Colonic mucosa (tissue), 4 donors: ENCODE measurements around the gene MOGAT3. TPM values are rescaled to one million over a fixed set of nuclear protein-coding genes. Genes with fewer than 3 reads are reported as not detected.

Experiments used
- DNase-seq: peaks from one replicate; pipeline ENCODE4 v3.0.0-alpha.2; 2020
- H3K27ac ChIP-seq: fragments of 200-600 bp; one replicate; pipeline ENCODE4 v1.8.0; 2021
- H3K27me3 ChIP-seq: fragments of 200-600 bp; one replicate; pipeline ENCODE4 v1.8.0; 2021
- H3K36me3 ChIP-seq: fragments of 200-600 bp; one replicate; pipeline ENCODE4 v1.8.0; 2021
- H3K4me1 ChIP-seq: fragments of 200-600 bp; one replicate; pipeline ENCODE4 v1.8.0; 2021; ENCODE audit warnings: mild to moderate bottlenecking
- H3K4me3 ChIP-seq: fragments of 200-600 bp; one replicate; pipeline ENCODE4 v1.8.0; 2021
- H3K9ac ChIP-seq, 2 donors: one replicate each; pipeline ENCODE4 v1.7.0; 2013; ENCODE audit warnings: control low read depth in 2 of 2, low read depth in 2 of 2, low read length in 2 of 2
- H3K9me3 ChIP-seq: fragments of 200-600 bp; one replicate; pipeline ENCODE4 v1.8.0; 2021
- CTCF ChIP-seq: fragments of 200-600 bp; IDR thresholded peaks from one replicate; pipeline ENCODE4 v1.8.0; 2022; ENCODE audit warnings: antibody characterized with exemption, mild to moderate bottlenecking
- intact Hi-C: fragments of 100-400 bp; cut with DNase I; formaldehyde crosslinking; loops from one replicate; pipeline ENCODE4 v1.14.1; 2022
- total RNA-seq, 2 donors: library from RNA; stranded (reverse); fragmentation: NEBNext Ultra II Directional in 1 of 2; extraction: Animal tissue kit (Norgen Biotek cat#: 25700) in 1 of 2; gene quantifications; one replicate each; pipeline ENCODE4 v1.2.1, GENCODE V29; 2021
- donor health status: healthy.
- donor health status: DM: no; HTN: no; CAD: no.
- donor health status: DM: no; HTN: no; CAD: no.

The MOGAT3 gene
- total RNA-seq, 2 donors from 2014 or later: 33.2 to 47.7 TPM

GRCh38 chr7:101163279-101164070, 37.4 kb downstream of the MOGAT3 start:
- Histone ChIP-seq H3K36me3 (peaks cover 7% of the 10 kb centered on the region), H3K9me3 (no peaks in the 10 kb centered on the region), H3K9ac (no peak overlapping the region), H3K4me1 (peaks cover 14% of the 10 kb centered on the region), H3K27me3 (peaks cover 54% of the 10 kb centered on the region), H3K4me3 (peak overlapping the region; percentile 23), H3K27ac (no peak overlapping the region)
- intact Hi-C loops: no loop called here
- no peak for TF ChIP-seq CTCF
- peak; percentile 57 for DNase-seq

- H3K4me3 ChIP-seq: peak overlapping the region; percentile 23
- no peak for TF ChIP-seq CTCF
- no peak overlapping the region for H3K27ac ChIP-seq
- DNase-seq: peak; percentile 56
- peaks cover 46% of the 10 kb centered on the region for H3K27me3 ChIP-seq
- peaks cover 14% of the 10 kb centered on the region for H3K4me1 ChIP-seq
- no peaks in the 10 kb centered on the region for H3K9me3 ChIP-seq
- intact Hi-C loops: no loop called here
- no peak overlapping the region for H3K9ac ChIP-seq
- peaks cover 7% of the 10 kb centered on the region for H3K36me3 ChIP-seq
Observed at GRCh38 chr7:101162551-101163278, 38.1 kb downstream of the MOGAT3 start.

- peaks cover 38% of the 10 kb centered on the region for H3K27me3 ChIP-seq
- H3K27ac ChIP-seq: no peak overlapping the region
- H3K9ac ChIP-seq: no peak overlapping the region
- no peak for DNase-seq
- H3K4me1 ChIP-seq: peaks cover 14% of the 10 kb centered on the region
- H3K4me3 ChIP-seq: no peak overlapping the region
- H3K9me3 ChIP-seq: no peaks in the 10 kb centered on the region
- intact Hi-C loops: no loop called here
- no peak for TF ChIP-seq CTCF
- H3K36me3 ChIP-seq: peaks cover 7% of the 10 kb centered on the region
Observed at GRCh38 chr7:101161692-101162471, 39.0 kb downstream of the MOGAT3 start.

GRCh38 chr7:101160910-101161309, 39.9 kb downstream of the MOGAT3 start:
- Histone ChIP-seq H3K27ac (no peak overlapping the region), H3K36me3 (peaks cover 7% of the 10 kb centered on the region), H3K4me1 (peaks cover 14% of the 10 kb centered on the region), H3K27me3 (peaks cover 30% of the 10 kb centered on the region), H3K9me3 (no peaks in the 10 kb centered on the region), H3K4me3 (no peak overlapping the region), H3K9ac (no peak overlapping the region)
- DNase-seq: no peak
- intact Hi-C loops: no loop called here
- TF ChIP-seq CTCF: no peak
